ENCODE data around the gene HOXA5.

- no peak for TF ChIP-seq CTCF (IDR thresholded peaks at IDR 0.05)
- no peak for TF ChIP-seq POLR2A (IDR thresholded peaks at IDR 0.05)
- no peak for TF ChIP-seq EP300 (IDR thresholded peaks at IDR 0.05)
Observed at GRCh38 chr7:27141137-27141922, 2.2 kb downstream of the HOXA5 start.
